Measurements from ENCODE around the gene SIVA1.

SIVA1 gene

DNA sequence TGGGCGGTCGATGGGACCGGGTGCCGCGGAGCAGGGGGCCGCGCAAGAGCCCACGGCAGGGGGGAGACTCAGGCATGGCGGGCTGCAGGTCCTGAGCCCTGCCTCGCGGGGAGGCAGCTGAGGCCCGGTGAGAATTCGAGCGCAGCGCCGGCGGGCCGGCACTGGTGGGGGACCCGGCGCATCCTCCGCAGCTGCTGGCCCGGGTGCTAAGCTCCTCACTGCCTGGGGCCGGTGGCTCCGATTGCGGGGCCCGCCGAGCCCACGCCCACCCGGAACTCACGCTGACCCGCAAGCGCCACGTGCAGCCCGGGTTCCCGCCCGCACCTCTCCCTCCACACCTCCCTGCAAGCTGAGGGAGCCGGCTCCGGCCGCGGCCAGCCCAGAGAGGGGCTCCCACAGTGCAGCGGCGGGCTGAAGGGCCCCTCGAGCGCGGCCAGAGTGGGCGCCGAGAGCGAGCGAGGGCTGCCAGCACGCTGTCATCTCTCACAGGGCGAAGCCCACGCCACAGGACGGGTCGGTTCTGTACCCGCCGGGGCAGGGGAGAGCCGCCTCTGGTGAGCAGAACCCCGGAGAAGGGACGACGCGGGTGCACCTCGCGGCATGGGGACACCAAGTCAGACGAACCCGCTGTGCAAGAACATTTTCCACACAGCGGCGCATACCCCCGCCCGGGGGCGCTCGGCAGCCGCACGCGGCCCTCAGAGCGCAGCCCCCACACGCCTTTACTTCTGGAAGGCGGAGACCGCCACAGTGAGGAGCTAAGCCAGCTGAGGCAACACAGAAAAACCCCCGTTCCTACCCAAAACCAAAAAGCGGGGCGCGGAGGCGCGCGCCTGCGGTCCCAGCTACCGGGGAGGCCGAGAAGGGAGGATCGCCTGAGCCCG is 1.2 kb upstream of the SIVA1 start:
- DNase-seq = no peak

- DNase-seq = no peak
Measured at GRCh38 chr14:104752423-104752734, 568 bp upstream of the SIVA1 start.

- no peak for DNase-seq
Measured at GRCh38 chr14:104753528-104754212, 723 bp downstream of the SIVA1 start.

DNA sequence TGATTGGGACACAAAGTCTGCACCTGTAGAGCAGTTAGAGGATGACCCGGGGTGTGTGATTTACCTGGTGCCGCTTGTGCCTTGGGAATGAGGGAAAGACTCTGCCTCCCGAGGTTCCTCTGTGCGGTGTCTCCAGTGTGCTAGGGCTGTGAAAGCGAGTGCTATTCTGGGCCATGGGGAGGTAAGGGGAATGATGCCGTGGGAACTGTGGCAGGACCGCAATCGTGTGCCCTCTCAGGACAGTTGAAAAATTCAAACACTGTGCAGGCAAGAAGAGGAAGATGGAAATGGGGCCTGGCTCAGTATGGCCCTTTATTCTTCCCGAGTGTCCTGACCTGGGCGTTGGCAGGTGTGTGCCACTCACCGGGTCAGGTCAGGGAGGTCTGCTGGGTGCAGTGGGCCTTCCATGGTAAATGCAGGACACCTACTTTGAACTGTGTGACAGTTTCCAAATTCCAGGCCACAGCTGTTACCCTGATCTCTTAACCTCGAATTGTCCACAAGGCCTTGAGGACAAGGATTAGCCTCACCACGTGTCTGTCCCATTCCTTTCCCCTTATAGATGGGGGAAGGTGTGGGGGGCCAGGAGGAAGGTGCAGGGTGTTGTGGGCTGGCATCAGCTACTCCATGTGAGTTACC is 1.4 kb downstream of the SIVA1 start:
- DNase-seq = no peak

GRCh38 chr14:104755621-104756020 is 2.7 kb downstream of the SIVA1 start:
- no peak for DNase-seq

GRCh38 chr14:104756477-104757237 is 3.7 kb downstream of the SIVA1 start:
- DNase-seq = no peak

- DNase-seq = no peak
Measured at GRCh38 chr14:104757238-104757585, 4.3 kb downstream of the SIVA1 start.

DNA sequence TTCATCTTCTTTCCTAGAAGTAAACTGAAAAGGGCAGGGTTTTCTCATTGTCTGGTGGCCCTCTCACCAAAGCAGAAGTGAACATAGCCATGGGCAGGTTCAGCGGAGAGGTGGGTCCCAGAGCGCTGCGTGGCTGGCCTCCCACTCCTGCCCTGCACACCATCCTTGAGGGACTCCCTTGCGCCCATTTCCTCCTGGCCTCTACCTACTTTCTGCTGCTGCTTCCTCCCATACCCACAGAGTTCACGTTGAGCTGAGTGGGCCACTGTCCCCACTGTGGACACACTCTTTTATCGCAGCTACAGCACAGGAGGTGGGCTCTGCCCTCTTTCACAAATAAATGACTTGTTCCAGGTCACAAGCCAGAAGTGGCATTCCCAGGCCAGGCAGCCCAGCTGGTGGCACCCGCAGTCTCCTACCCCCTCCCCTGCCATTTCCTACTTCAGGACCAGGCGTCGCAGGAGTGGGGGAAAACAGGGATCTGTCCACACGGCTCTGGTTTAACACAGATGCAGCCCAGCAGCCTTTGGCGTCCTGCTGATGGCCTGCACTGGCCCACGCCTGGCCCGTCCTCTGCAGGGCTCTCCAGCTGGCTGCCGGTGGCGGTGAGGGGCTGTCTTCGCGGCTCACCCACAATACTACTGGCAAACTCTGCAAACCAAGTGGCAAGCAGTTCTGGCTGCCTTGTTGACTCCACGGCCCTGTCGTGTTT is 4.9 kb downstream of the SIVA1 start:
- no peak for DNase-seq

DNA sequence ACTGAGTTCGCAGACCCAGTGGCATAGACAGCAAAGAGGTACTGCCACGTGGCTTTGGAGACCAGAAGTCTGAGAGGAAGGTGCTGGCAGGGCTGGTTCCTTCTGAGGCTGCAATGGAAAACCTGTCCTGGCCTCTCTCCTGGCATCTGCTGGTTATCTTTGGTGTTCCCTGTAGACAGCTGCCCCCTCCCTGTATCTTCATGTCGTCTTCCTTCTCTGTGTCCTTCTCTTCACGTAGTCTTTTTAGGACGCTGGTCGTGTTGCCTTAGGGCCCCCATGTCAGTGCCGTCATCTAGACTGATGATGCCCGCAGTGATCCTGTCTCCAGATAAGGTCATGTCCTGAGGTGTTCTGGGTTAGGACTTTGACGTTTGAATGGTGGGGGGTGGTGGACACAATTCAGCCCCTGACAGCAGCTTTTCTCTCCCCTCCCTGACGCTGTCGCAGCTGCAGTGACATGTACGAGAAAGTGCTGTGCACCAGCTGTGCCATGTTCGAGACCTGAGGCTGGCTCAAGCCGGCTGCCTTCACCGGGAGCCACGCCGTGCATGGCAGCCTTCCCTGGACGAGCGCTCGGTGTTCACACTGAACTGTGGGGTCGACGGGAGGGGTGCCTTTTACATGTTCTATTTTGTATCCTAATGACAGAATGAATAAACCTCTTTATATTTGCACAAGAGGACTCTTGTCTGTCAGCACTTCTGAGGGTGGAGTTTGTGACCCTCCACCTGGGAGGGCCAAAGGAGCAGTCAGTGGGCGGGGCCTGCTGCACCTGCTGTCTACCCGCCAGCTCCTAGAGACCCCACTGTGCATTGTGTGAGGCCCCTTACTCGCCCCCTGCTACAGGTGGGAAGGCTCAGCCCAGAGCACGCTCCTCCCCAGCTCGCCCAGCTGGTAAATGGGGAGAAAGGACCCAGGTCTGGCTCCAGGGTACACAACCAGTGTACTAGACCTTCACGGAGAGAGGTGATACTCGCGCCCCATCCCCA is 6.3 kb downstream of the SIVA1 start:
- DNase-seq = no peak

GRCh38 chr14:104765517-104765916 is 12.6 kb downstream of the SIVA1 start:
- DNase-seq = no peak

GRCh38 chr14:104766256-104766862 is 13.4 kb downstream of the SIVA1 start:
- DNase-seq = no peak

GRCh38 chr14:104766863-104767633 is 14.1 kb downstream of the SIVA1 start:
- no peak for DNase-seq

DNA sequence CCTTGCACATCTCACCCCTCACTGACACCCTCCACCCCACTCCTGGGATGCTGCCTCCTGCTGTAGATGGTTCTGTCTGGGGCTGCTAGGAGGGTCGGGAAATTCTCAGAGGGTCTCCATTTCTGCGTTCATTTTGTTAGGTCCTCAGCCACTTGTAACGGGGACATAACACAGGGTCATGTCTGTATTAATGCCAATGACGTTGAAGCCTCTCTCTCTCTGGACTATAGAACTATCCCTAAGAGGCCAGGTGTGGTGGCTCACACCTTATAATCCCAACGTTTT is 14.6 kb downstream of the SIVA1 start:
- DNase-seq = no peak

DNA sequence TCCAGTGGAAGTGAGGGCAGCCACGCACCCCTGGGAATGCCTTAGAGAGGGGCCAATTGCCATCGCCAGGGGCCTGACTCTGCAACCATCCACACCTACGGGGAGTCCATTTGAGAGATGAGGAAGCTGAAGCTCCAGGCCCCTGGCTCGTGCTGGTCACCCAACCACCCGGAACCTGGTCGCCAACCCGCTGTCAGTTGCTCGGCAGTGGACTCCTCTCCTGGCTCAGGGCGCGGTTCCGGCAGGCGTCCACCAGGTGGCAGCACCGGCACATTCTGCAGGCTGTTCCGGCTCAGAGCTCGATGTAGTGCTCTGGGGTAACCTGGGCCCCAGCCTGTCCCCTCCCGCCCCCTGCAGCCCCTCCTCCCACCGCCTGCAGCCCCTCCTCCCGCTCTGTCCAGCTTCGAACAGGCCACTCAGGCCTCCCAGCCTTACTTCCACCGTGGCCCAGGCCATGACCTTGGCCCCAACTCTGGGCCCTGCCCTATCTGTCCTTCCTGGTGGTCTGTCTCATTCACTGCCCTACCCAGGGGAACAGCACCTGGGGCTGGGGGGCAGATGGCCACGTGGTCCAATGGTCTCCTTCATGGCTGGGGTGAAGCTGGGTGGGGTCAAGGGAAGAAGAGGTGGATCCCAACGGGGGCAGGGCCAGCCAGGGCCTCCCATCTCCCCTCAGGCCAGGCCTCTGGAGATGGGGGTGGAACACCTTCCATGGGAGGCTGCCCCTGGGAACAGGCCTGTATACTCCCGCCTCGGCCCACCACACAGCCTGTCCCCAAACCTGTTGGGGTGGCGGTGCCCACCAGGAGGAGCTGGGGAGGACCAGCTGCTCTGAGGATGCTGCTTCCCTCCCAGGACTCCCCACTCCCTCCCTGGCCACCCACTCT is 15.7 kb downstream of the SIVA1 start:
- peak; percentile 82 for DNase-seq

DNA sequence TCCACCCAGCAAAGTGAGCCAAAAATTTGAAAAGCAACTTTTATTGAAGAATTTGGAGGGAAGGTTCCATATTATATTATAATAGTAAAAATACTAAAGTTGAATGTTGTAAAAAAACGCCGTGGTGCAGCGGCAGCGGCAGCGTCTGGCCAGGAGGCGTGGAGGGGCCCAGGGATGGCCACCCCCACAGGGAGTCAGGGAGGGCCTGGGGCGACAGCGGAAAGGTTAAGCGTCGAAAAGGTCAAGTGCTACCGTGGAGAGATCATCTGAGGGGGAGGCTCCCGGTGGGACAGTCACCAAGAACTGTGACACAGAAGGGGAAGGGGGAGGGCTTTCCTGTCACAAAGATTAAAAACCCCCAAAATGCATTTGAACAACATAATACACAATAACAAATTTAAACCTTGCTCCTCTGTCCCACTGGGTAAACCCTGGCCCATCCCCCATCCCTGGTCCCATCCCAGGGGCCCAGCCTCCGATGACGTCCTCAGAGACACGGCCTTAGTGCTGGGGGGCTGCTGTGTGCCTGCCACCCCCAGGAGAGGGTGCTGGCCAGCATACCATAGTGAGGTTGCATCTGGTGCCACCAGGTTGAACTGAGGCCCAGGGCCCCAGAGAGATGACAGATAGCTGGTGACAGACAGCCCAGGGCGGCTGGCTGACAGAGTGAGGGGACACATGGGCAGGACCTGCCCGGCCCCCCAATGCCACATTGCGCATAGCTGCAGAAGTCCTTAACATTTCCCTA is 16.6 kb downstream of the SIVA1 start:
- DNase-seq = no peak

DNA sequence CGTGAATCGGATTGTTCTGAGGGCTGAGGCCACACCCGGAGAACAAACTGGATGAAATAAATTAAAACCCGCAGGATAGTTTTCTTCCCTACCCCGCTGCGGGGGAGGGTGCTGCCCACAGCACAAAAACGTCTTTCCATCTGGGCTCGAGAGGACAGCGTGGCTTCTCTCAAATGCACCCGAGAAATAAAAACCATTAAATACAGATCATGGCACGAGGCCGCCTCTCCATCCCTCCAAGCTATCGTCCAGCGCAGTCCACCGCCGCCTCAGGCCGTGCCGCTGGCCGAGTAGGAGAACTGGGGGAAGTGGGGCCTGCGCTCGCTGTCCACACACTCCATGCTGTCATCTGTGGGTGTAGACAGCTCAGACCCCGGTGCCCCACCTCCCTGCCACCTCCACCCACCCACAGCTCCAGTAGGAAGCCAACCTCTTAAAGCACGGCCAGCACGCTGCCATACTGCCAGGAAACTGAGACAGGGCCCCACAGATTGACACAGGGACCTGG is 17.2 kb downstream of the SIVA1 start:
- no peak for DNase-seq

DNA sequence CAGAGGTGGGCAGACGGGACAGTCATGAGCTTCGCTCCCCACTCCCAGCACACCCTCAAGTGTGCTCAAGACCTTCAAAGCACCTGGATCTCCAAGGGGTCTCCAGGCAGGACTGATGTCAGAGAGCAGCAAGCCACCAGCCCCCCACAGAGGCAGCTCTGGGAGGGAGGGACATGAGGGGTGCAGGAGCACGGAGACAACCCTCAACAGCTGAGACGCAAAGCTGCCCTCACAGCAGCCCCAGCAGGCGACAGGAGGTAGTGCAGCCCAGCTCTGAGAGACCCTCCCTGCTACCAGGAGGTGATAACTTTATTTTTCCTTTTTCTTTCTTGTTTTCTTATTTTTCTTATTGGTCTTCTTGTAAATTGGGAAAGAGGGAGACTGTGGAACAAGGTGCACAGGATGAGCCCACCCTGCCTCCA is 17.9 kb downstream of the SIVA1 start:
- DNase-seq = no peak

GRCh38 chr14:104771374-104771773 is 18.4 kb downstream of the SIVA1 start:
- no peak for DNase-seq

Measured in midbrain (tissue), 1 donor.